Parathyroid adenoma (tissue), 2 donors: Measurements from ENCODE around the gene NT5DC3.

ENCODE experiments used
- H2AFZ ChIP-seq: fragments of 300-600 bp; sonication (generic); one replicate; pipeline ENCODE4 v1.7.0; 2017; ENCODE audit warnings: antibody characterized with exemption, mild to moderate bottlenecking
- H3K27ac ChIP-seq: fragments of 300-600 bp; sonication (generic); one replicate; pipeline ENCODE4 v1.7.0; 2017
- H3K27me3 ChIP-seq: fragments of 300-600 bp; sonication (generic); one replicate; pipeline ENCODE4 v1.7.0; 2017; ENCODE audit warnings: low read length; ENCODE audit not compliant: control insufficient read depth, insufficient read depth
- H3K36me3 ChIP-seq: fragments of 300-600 bp; sonication (generic); one replicate; pipeline ENCODE4 v1.7.0; 2017; ENCODE audit warnings: low read length; ENCODE audit not compliant: control insufficient read depth, insufficient read depth
- H3K4me1 ChIP-seq: fragments of 300-600 bp; sonication (generic); one replicate; pipeline ENCODE4 v1.7.0; 2017; ENCODE audit warnings: control low read depth
- H3K4me2 ChIP-seq: fragments of 300-600 bp; sonication (generic); one replicate; pipeline ENCODE4 v1.7.0; 2017; ENCODE audit warnings: low read length
- H3K4me3 ChIP-seq: fragments of 300-600 bp; sonication (generic); one replicate; pipeline ENCODE4 v1.7.0; 2017; ENCODE audit warnings: low read depth, low read length
- H3K79me2 ChIP-seq: fragments of 300-600 bp; sonication (generic); one replicate; pipeline ENCODE4 v1.7.0; 2017; ENCODE audit warnings: control low read depth
- H3K9ac ChIP-seq: fragments of 300-600 bp; sonication (generic); one replicate; pipeline ENCODE4 v1.7.0; 2017; ENCODE audit warnings: mild to moderate bottlenecking
- H3K9me3 ChIP-seq: fragments of 300-600 bp; sonication (generic); one replicate; pipeline ENCODE4 v1.7.0; 2017; ENCODE audit warnings: low read length; ENCODE audit not compliant: control insufficient read depth
- CTCF ChIP-seq: fragments of 300-600 bp; sonication (generic); IDR thresholded peaks from one replicate; pipeline ENCODE4 v1.7.0; 2017; ENCODE audit warnings: antibody characterized with exemption, mild to moderate bottlenecking
- donor health status: primary hyperparathyroidism.

NT5DC3 gene

GRCh38 chr12:103806803-103807202, 34.2 kb downstream of the NT5DC3 start:
- TF ChIP-seq CTCF, result no peak
- H3K9ac ChIP-seq, result no peak overlapping the region
- H3K36me3 ChIP-seq, result no peaks in the 10 kb centered on the region
- H3K4me2 ChIP-seq, result no peak overlapping the region
- H3K27me3 ChIP-seq, result no peaks in the 10 kb centered on the region
- H3K9me3 ChIP-seq, result no peaks in the 10 kb centered on the region
- no peaks in the 10 kb centered on the region for H3K4me1 ChIP-seq
- no peak overlapping the region for H2AFZ ChIP-seq
- H3K4me3 ChIP-seq, result no peak overlapping the region
- H3K79me2 ChIP-seq, result no peaks in the 10 kb centered on the region
- no peak overlapping the region for H3K27ac ChIP-seq

- no peaks in the 10 kb centered on the region for H3K79me2 ChIP-seq
- no peaks in the 10 kb centered on the region for H3K27me3 ChIP-seq
- H3K9ac ChIP-seq, result no peak overlapping the region
- H3K4me3 ChIP-seq, result no peak overlapping the region
- H3K9me3 ChIP-seq, result no peaks in the 10 kb centered on the region
- no peak for TF ChIP-seq CTCF
- H3K36me3 ChIP-seq, result no peaks in the 10 kb centered on the region
- H3K4me2 ChIP-seq, result no peak overlapping the region
- H3K27ac ChIP-seq, result no peak overlapping the region
- H2AFZ ChIP-seq, result no peak overlapping the region
- H3K4me1 ChIP-seq, result no peaks in the 10 kb centered on the region
Observed at GRCh38 chr12:103805655-103806360, 35.2 kb downstream of the NT5DC3 start.

- Histone ChIP-seq H2AFZ (no peak overlapping the region), H3K4me3 (no peak overlapping the region), H3K79me2 (no peaks in the 10 kb centered on the region), H3K27me3 (no peaks in the 10 kb centered on the region), H3K36me3 (no peaks in the 10 kb centered on the region), H3K4me1 (peaks cover 10% of the 10 kb centered on the region), H3K27ac (no peak overlapping the region), H3K9me3 (no peaks in the 10 kb centered on the region), H3K4me2 (no peak overlapping the region), H3K9ac (no peak overlapping the region)
- TF ChIP-seq CTCF, result no peak
Observed at GRCh38 chr12:103803847-103804246, 37.2 kb downstream of the NT5DC3 start.

- peaks cover 10% of the 10 kb centered on the region for H3K4me1 ChIP-seq
Observed at GRCh38 chr12:103802586-103802886, 38.5 kb downstream of the NT5DC3 start.

More at GRCh38 chr12:103802586-103802886, 38.5 kb downstream of the NT5DC3 start:
- H3K36me3 ChIP-seq, result no peaks in the 10 kb centered on the region
- no peaks in the 10 kb centered on the region for H3K27me3 ChIP-seq
- H3K9me3 ChIP-seq, result no peaks in the 10 kb centered on the region
- no peak overlapping the region for H3K27ac ChIP-seq
- TF ChIP-seq CTCF, result no peak
- no peaks in the 10 kb centered on the region for H3K79me2 ChIP-seq
- no peak overlapping the region for H2AFZ ChIP-seq
- no peak overlapping the region for H3K9ac ChIP-seq
- no peak overlapping the region for H3K4me3 ChIP-seq
- H3K4me2 ChIP-seq, result no peak overlapping the region
